Measurements from ENCODE around the gene SFSWAP.

GRCh38 chr12:131681257-131681620, 29.7 kb upstream of the SFSWAP start:
- no peak for TF ChIP-seq POLR2AphosphoS5 (IDR thresholded peaks at IDR 0.05)
- TF ChIP-seq, protein P1, sequence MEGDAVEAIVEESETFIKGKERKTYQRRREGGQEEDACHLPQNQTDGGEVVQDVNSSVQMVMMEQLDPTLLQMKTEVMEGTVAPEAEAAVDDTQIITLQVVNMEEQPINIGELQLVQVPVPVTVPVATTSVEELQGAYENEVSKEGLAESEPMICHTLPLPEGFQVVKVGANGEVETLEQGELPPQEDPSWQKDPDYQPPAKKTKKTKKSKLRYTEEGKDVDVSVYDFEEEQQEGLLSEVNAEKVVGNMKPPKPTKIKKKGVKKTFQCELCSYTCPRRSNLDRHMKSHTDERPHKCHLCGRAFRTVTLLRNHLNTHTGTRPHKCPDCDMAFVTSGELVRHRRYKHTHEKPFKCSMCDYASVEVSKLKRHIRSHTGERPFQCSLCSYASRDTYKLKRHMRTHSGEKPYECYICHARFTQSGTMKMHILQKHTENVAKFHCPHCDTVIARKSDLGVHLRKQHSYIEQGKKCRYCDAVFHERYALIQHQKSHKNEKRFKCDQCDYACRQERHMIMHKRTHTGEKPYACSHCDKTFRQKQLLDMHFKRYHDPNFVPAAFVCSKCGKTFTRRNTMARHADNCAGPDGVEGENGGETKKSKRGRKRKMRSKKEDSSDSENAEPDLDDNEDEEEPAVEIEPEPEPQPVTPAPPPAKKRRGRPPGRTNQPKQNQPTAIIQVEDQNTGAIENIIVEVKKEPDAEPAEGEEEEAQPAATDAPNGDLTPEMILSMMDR (IDR thresholded peaks at IDR 0.05), result no peak

Data from stomach (tissue), 4 donors.